ENCODE data around the gene DGKB.

The DGKB gene

GRCh38 chr7:14767716-14768425 is 134.7 kb downstream of the DGKB start:
- TF ChIP-seq CTCF (IDR thresholded peaks at IDR 0.05; ENCODE audit: low read depth, low read length), result no peak
- H3K4me3 ChIP-seq (ENCODE audit: low read depth, low read length), result no peak overlapping the region

GRCh38 chr7:14766747-14767146 is 135.8 kb downstream of the DGKB start:
- no peak for TF ChIP-seq CTCF (IDR thresholded peaks at IDR 0.05; ENCODE audit: low read depth, low read length)
- no peak overlapping the region for H3K4me3 ChIP-seq (ENCODE audit: low read depth, low read length)

- H3K4me3 ChIP-seq (ENCODE audit: low read depth, low read length), result no peak overlapping the region
- TF ChIP-seq CTCF (IDR thresholded peaks at IDR 0.05; ENCODE audit: low read depth, low read length), result no peak
Observed at GRCh38 chr7:14765731-14766130, 136.8 kb downstream of the DGKB start.

- H3K4me3 ChIP-seq (ENCODE audit: low read depth, low read length), result no peak overlapping the region
- TF ChIP-seq CTCF (IDR thresholded peaks at IDR 0.05; ENCODE audit: low read depth, low read length), result no peak
Observed at GRCh38 chr7:14762561-14762960, 140.0 kb downstream of the DGKB start.

GRCh38 chr7:14761510-14762296 is 140.8 kb downstream of the DGKB start:
- no peak overlapping the region for H3K4me3 ChIP-seq (ENCODE audit: low read depth, low read length)
- TF ChIP-seq CTCF (IDR thresholded peaks at IDR 0.05; ENCODE audit: low read depth, low read length), result no peak

- TF ChIP-seq CTCF (IDR thresholded peaks at IDR 0.05; ENCODE audit: low read depth, low read length), result no peak
- H3K4me3 ChIP-seq (ENCODE audit: low read depth, low read length), result no peak overlapping the region
Observed at GRCh38 chr7:14760730-14761478, 141.6 kb downstream of the DGKB start.

Data from WI38 (cell line).